ENCODE results near the gene SCAF1. TPM values are rescaled to one million over a fixed set of nuclear protein-coding genes. Genes with fewer than 3 reads are reported as not detected.

Gene SCAF1
- total and polyA plus RNA-seq, 2 experiments from 2014 or later: 19.7 to 53.7 TPM

GRCh38 chr19:49687150-49687549 is 45.1 kb downstream of the SCAF1 start (continued):
- no peak for TF ChIP-seq EZH2 (IDR thresholded peaks at IDR 0.05; ENCODE audit: low read depth, unreplicated experiment)
- no peak for TF ChIP-seq STAT1 (IDR thresholded peaks at IDR 0.05; ENCODE audit: unreplicated experiment)
- TF ChIP-seq ETS1 (IDR thresholded peaks at IDR 0.05): no peak
- no peak for TF ChIP-seq ZNF331 (CRISPR knock-in tag; IDR thresholded peaks at IDR 0.05; ENCODE audit: low read depth)
- TF ChIP-seq JUNB (IDR thresholded peaks at IDR 0.05; ENCODE audit: unreplicated experiment): no peak
- TF ChIP-seq CREB1 (CRISPR knock-in tag; IDR thresholded peaks at IDR 0.05; ENCODE audit: low read depth): no peak
- no peak for TF ChIP-seq ZNF114 (CRISPR knock-in tag; IDR thresholded peaks at IDR 0.05)
- TF ChIP-seq EZH2phosphoT487 (IDR thresholded peaks at IDR 0.05; ENCODE audit: unreplicated experiment): no peak

GRCh38 chr19:49687566-49688316 is 45.7 kb downstream of the SCAF1 start:
- Histone ChIP-seq H3K27me3 (ENCODE audit: insufficient read depth) (no peaks in the 10 kb centered on the region), H3K79me2 (replicated peaks; ENCODE audit: insufficient read depth) (peaks cover 22% of the 10 kb centered on the region), H3F3A (replicated peaks; ENCODE audit: low read depth) (peaks cover 64% of the 10 kb centered on the region), H4K20me1 (replicated peaks; ENCODE audit: insufficient read depth) (peaks cover 36% of the 10 kb centered on the region), H2AFZ (no peak overlapping the region), H3K4me1 (ENCODE audit: insufficient read depth) (peaks cover 28% of the 10 kb centered on the region), H3K9me2 (ENCODE audit: insufficient read depth) (no peaks in the 10 kb centered on the region), H3K36me3 (ENCODE audit: insufficient read depth) (peaks cover 25% of the 10 kb centered on the region), H3K4me3 (0 out of 2 replicates have a peak overlapping the region, but pooled peaks have one; percentile 26), H3K27ac (ENCODE audit: low read depth) (peak overlapping the region; percentile 85), H3K4me2 (peak overlapping the region; percentile 99; the same call in 1 of the 2 replicates)
- ATAC-seq (no peak), DNase-seq (ENCODE audit: low spot score) (peak; percentile 55)
- Mint-ChIP-seq H3K9me3 (peaks cover 8% of the 10 kb centered on the region), H3K36me3 (ENCODE audit: low read depth) (peaks cover 52% of the 10 kb centered on the region), H3K27me3 (ENCODE audit: insufficient read depth, low read depth, poor library complexity) (peaks cover 46% of the 10 kb centered on the region), H3K4me1 (peaks cover 50% of the 10 kb centered on the region), H3K4me3 (peak overlapping the region; percentile 11; the same call in 1 of the 3 replicates), H3K27ac (peak overlapping the region; percentile 29)
- TF ChIP-seq EZH2 (IDR thresholded peaks at IDR 0.05; ENCODE audit: low read depth, unreplicated experiment) (no peak), NANOG (IDR thresholded peaks at IDR 0.05; ENCODE audit: borderline replicate concordance) (no peak), JUNB (IDR thresholded peaks at IDR 0.05; ENCODE audit: unreplicated experiment) (no peak), POLR2AphosphoS5 (IDR thresholded peaks at IDR 0.05; ENCODE audit: low read depth) (no peak; the same call in 1 of the 2 replicates), ETS1 (IDR thresholded peaks at IDR 0.05) (no peak), ZNF462 (CRISPR knock-in tag; IDR thresholded peaks at IDR 0.05) (no peak), ZNF114 (CRISPR knock-in tag; IDR thresholded peaks at IDR 0.05) (no peak), STAT1 (IDR thresholded peaks at IDR 0.05; ENCODE audit: unreplicated experiment) (no peak), CREB1 (CRISPR knock-in tag; IDR thresholded peaks at IDR 0.05; ENCODE audit: low read depth) (no peak), ZNF331 (CRISPR knock-in tag; IDR thresholded peaks at IDR 0.05; ENCODE audit: low read depth) (no peak), CTCF (conservative IDR thresholded peaks at IDR 0.05; ENCODE audit: low read depth in 2 of 2) (no peak)

All from GM23338 (cell line).